ENCODE results near the gene CNTFR. TPM values are rescaled to one million over a fixed set of nuclear protein-coding genes. Genes with fewer than 3 reads are reported as not detected.

Gene CNTFR
- total RNA-seq, 1 experiment from 2014 or later = not detected

- POLR2A ChIA-PET = interaction anchor here (0.6 kb wide), 1 partner anchor 37 kb away, joined by 4 read pairs; no protein-coding TSS in a partner anchor
- no peak overlapping the region for H3K4me3 Mint-ChIP-seq (ENCODE audit: unreplicated experiment)
- BruUV-seq (replicated peaks) = no TSS peak
- no peaks in the 10 kb centered on the region for H3K4me1 Mint-ChIP-seq (ENCODE audit: insufficient read depth, unreplicated experiment)
- H3K27me3 Mint-ChIP-seq (ENCODE audit: insufficient read depth, unreplicated experiment) = peaks cover 23% of the 10 kb centered on the region
- CTCF ChIA-PET = interaction anchor here (1.1 to 3.8 kb wide), 4 partner anchors 20 to 32 kb away, joined by 3 to 22 read pairs (median 6); no protein-coding TSS in a partner anchor
- no peak for TF ChIP-seq CTCF (IDR thresholded peaks at IDR 0.05; ENCODE audit: unreplicated experiment)
- DNase-seq (ENCODE audit: unreplicated experiment) = no peak
- H3K36me3 Mint-ChIP-seq (ENCODE audit: insufficient read depth, unreplicated experiment) = no peaks in the 10 kb centered on the region
- H3K27ac Mint-ChIP-seq (ENCODE audit: low read depth, unreplicated experiment) = no peak overlapping the region
- no peaks in the 10 kb centered on the region for H3K9me3 Mint-ChIP-seq (ENCODE audit: unreplicated experiment)
- intact Hi-C loops (cut with micrococcal nuclease) = no loop called here
Measured at GRCh38 chr9:34570809-34571480, 18.6 kb downstream of the CNTFR start.

GRCh38 chr9:34570376-34570775, 19.1 kb downstream of the CNTFR start:
- ChIA-PET POLR2A (interaction anchor here (0.6 kb wide), 1 partner anchor 37 kb away, joined by 4 read pairs; no protein-coding TSS in a partner anchor), CTCF (interaction anchor here (1.1 to 3.8 kb wide), 3 partner anchors 21 to 33 kb away, joined by 3 to 22 read pairs (median 6); no protein-coding TSS in a partner anchor)
- DNase-seq (ENCODE audit: unreplicated experiment) = no peak
- no TSS peak for BruUV-seq (replicated peaks)
- intact Hi-C loops (cut with micrococcal nuclease) = no loop called here
- TF ChIP-seq CTCF (IDR thresholded peaks at IDR 0.05; ENCODE audit: unreplicated experiment) = no peak
- peaks cover 18% of the 10 kb centered on the region for H3K27me3 Mint-ChIP-seq (ENCODE audit: insufficient read depth, unreplicated experiment)
- H3K9me3 Mint-ChIP-seq (ENCODE audit: unreplicated experiment) = no peaks in the 10 kb centered on the region
- H3K27ac Mint-ChIP-seq (ENCODE audit: low read depth, unreplicated experiment) = no peak overlapping the region
- no peaks in the 10 kb centered on the region for H3K36me3 Mint-ChIP-seq (ENCODE audit: insufficient read depth, unreplicated experiment)
- H3K4me3 Mint-ChIP-seq (ENCODE audit: unreplicated experiment) = no peak overlapping the region
- H3K4me1 Mint-ChIP-seq (ENCODE audit: insufficient read depth, unreplicated experiment) = no peaks in the 10 kb centered on the region

- peaks cover 25% of the 10 kb centered on the region for H3K27me3 Mint-ChIP-seq (ENCODE audit: insufficient read depth, unreplicated experiment)
- no peak overlapping the region for H3K27ac Mint-ChIP-seq (ENCODE audit: low read depth, unreplicated experiment)
- no peak for TF ChIP-seq CTCF (IDR thresholded peaks at IDR 0.05; ENCODE audit: unreplicated experiment)
- H3K4me1 Mint-ChIP-seq (ENCODE audit: insufficient read depth, unreplicated experiment) = no peaks in the 10 kb centered on the region
- intact Hi-C loops (cut with micrococcal nuclease) = no loop called here
- no peak for DNase-seq (ENCODE audit: unreplicated experiment)
- no TSS peak for BruUV-seq (replicated peaks)
- H3K9me3 Mint-ChIP-seq (ENCODE audit: unreplicated experiment) = no peaks in the 10 kb centered on the region
- no peaks in the 10 kb centered on the region for H3K36me3 Mint-ChIP-seq (ENCODE audit: insufficient read depth, unreplicated experiment)
- ChIA-PET POLR2A (interaction anchor here (0.7 kb wide), 1 partner anchor 1282 kb away, joined by 3 read pairs; no protein-coding TSS in a partner anchor), CTCF (interaction anchor here (0.8 to 3.8 kb wide), 3 partner anchors 22 to 165 kb away, joined by 4 to 22 read pairs (median 7); no protein-coding TSS in a partner anchor)
- H3K4me3 Mint-ChIP-seq (ENCODE audit: unreplicated experiment) = no peak overlapping the region
Measured at GRCh38 chr9:34568774-34569173, 20.8 kb downstream of the CNTFR start.

- TF ChIP-seq CTCF (IDR thresholded peaks at IDR 0.05; ENCODE audit: unreplicated experiment) = no peak
- Mint-ChIP-seq H3K4me1 (ENCODE audit: insufficient read depth, unreplicated experiment) (no peaks in the 10 kb centered on the region), H3K9me3 (ENCODE audit: unreplicated experiment) (no peaks in the 10 kb centered on the region), H3K27me3 (ENCODE audit: insufficient read depth, unreplicated experiment) (peaks cover 31% of the 10 kb centered on the region), H3K27ac (ENCODE audit: low read depth, unreplicated experiment) (no peak overlapping the region), H3K36me3 (ENCODE audit: insufficient read depth, unreplicated experiment) (no peaks in the 10 kb centered on the region), H3K4me3 (ENCODE audit: unreplicated experiment) (no peak overlapping the region)
- CTCF ChIA-PET = interaction anchor here (0.6 to 3.8 kb wide), 3 partner anchors 23 to 313 kb away, joined by 3 to 22 read pairs (median 4); no protein-coding TSS in a partner anchor
- intact Hi-C loops (cut with micrococcal nuclease) = no loop called here
- no peak for DNase-seq (ENCODE audit: unreplicated experiment)
- POLR2A ChIA-PET = interaction anchor here (0.7 kb wide), 1 partner anchor 1281 kb away, joined by 3 read pairs; no protein-coding TSS in a partner anchor
- no TSS peak for BruUV-seq (replicated peaks)
Measured at GRCh38 chr9:34568133-34568532, 21.4 kb downstream of the CNTFR start.
